Measurements from ENCODE around the gene FUT8.
"Not testable (repeated sequence)": the region's sequence is repeated elsewhere in the genome, so short reads cannot be mapped to it uniquely, and the experiment has no call there.

The FUT8 gene

DNA sequence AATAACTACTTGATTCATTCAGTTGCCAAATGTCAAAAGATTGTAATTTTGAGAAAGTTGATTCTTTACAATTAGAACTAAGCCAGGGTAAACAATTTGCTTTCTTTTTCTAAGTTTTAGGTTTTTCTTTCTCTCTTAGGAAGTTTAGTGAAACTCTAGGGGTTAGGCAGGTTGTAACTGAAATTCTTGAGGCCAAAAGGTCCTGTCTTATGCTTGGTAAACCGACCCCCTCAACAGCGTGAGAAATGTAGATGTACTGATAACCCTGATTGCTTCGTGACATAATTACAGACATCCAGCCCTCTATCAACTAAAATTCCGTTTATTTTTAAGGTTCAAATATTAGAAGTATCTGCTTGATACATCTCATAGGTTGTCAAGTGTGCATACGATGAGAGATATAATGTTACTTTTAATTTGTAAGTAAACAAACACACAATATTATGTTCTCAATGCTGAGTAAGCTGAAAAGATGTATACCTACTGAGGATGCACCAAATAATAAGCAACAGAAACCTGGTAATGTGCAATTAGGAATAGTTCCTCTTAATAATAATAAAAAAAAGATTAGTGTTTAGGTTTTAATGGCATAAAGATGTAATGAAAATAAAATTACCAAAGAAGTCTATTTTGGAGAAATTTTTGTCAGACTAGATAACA, 7.2 kb downstream of the FUT8 start:
- DNase-seq (ENCODE audit: low spot score): no peak

DNA sequence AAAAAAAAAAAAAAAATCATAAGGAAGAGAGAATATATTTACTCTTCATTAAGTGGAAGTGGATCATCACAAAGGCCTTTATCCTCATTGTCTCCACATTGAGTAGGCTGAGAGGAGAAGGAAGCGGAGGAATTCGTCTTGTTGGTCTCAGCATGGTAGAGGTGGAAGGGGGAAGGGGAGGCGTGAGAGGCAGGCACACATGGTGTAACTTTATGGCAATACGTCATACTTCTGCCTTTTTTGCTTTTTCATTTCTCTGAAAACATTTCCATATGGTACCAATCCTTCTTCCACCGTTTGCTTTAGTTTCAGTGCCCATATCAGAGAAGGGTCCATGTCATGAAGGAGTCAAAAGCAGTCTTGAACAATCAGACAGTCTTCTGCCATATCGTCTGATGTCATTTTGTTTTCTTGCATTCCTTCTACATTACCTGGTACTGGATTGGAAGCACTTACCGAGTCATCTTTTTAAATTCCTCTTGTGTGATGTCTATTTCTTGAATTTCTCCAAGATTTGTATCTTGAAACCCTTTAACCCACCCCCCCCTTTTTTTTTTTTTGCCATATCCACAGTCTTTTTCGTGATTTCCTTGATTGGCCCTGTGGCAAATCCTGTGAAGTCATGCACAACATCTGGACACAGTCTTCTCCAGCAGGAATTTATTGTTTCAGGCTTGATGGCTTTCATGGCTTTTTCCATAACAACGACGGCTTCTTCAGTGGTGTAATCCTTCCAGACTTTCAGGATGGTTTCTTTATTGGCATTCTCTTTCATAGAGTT, 8.9 kb downstream of the FUT8 start:
- peak; percentile 45 for DNase-seq (ENCODE audit: low spot score)

DNA sequence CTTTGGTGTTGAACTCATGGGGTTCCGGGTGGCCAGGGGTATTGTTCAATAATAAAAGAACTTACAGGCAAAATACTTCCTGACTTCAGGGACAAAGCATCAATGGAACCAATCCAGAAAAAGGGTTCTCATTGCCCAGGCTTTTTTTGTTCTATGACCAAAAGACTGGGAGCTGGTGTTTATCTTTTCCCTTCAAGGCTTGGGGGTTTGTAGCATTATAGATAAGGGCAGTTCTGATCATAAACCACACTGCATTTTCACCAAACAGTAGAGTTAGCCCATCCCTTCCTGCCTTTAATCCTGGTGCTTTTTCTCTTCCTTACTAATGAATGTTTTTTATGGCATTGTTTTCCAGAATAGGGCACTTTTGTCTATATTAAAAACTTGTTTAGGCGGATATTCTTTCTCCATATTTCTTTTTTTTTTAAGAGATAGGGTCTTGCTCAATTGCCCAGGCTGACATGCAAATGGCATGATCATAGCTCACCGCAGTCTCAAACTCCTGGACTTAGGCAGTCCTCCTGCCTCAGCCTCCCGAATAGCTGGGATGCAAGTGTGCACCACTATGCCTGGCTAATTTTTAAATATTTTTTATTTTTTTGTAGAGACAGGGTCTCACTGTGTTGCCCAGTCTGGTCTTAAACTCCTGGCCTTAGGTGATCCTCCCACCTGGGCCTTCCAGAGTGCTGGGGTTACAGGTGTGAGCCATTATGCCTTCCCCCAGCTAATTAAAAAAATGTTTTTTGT, 9.7 kb downstream of the FUT8 start:
- no peak for DNase-seq (ENCODE audit: low spot score)

DNA sequence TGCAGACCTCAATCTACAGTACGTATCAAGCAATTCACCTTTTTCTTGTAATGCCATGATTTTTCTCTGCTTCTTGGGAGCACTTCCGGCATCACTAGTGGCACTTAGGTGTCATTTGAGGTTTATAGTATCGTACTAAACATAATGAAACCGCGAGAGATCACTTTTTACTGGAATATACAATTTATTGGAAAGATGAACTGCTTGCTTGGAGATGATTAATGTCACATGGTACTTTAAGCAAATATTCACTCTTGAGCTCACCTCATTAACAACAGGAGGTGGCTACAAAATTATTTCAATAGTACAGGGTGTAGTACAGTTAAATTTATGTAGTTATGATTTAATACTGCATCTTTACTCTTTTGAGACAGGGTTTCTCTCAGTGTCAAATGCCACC, 11.5 kb downstream of the FUT8 start:
- no peak for DNase-seq (ENCODE audit: low spot score)

DNA sequence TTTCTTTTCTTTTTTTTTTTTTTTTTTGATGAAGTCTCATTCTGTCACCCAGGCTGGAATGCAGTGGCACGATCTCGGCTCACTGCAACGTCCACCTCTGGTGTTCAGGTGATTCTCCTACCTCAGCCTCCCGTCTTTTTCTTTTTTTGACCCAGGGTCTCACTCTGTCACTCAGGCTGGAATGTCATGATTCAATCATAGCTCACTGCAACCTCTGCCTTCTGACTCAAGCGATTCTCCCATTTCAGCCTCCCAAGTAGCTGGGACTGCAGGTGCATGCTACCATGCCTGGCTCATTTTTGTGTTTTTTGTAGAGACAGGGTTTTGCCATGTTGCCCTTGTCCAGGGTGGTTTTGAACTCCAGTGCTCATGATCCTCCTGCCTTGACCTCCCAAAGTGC, 12.0 kb downstream of the FUT8 start:
- DNase-seq (ENCODE audit: low spot score): no peak

DNA sequence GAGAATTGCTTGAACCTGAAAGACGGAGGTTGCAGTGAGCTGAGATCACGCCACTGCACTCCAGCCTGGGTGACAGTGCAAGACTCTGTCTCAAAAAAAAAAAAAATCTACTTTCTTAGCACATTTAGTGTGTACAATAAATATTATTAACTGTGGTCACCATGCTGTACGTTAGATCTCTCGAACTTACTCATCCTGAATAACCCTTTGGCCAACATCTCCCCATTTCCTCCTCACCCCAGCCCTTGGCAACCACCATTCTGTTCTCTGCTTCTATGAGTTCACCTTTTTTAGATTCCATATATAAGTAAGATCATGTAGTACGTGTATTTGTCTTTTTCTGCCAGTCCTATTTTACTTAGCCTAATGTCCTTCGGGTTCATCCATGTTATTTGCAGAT, 13.4 kb downstream of the FUT8 start:
- DNase-seq (ENCODE audit: low spot score): no peak

DNA sequence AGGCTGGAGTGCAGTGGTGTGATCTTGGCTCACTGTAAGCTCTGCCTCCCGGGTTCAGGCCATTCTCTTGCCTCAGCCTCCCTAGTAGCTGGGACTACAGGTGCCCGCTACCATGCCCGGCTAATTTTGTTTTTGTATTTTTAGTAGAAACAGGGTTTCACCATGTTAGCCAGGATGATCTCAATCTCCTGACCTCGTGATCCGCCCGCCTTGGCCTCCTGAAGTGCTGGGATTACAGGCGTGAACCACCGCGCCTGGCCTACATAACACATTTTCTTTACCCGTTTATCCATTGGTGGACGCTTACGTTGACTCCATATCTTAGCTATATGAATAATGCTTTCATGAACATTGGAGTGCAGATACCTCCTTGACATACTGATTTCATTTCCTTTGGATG, 14.4 kb downstream of the FUT8 start:
- DNase-seq (ENCODE audit: low spot score): not testable (repeated sequence)

DNA sequence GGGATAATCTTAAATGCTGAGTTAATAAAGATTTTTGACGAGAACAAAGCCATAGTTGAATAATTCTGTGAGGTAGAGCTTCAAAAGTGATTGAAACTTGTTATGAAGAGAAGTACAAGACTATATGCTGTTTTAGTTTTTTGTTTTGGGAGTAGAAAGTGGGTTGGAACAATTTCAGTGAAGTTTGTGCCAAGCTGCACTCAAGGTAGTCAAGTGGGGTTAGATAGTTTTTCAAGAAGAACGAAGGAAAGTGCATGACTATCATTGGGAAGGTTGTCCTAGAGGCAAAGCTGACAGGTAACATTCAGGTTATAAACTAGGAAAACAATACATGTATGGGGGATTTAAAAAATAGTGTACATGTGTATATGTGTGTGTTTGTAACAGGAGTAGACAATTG, 16.2 kb downstream of the FUT8 start:
- DNase-seq (ENCODE audit: low spot score): no peak

DNA sequence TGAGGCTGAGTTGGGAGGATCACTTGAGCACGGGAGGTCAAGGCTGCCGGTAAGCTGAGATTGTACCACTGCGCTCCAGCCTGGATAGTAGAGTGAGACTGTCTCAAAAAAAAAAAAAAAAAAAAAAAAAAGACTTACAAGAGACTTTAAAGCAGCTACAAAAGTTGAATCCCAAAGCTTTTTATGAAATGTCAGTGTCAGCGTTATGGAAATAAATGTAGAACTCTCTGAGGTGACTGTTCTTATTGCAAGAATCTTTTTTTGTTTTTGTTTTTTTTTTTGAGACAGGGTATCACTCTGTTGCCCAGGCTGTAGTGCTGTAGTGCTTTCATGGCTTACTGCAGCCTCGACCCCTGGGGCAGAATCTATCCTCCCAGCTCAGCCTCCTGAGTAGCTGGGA, 17.2 kb downstream of the FUT8 start:
- no peak for DNase-seq (ENCODE audit: low spot score)

DNA sequence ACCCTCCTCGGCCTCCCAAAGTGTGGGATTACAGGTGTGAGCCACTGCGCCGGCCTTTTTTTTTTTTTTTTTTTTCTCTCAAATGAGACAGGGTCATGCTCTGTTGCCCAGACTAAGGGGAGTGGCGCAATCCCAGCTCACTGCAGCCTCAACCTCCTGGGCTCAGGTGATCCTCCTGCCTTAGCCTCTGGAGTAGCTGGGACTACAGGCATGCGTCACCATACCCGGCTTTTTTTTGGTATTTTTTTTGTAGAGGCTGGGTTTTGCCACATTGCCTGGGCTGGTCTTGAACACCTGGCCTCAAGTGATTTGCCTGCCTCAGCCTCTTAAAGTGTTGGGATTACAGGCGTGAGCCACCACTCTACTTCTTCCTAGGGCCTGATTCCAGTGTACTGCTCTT, 18.7 kb downstream of the FUT8 start:
- no peak for DNase-seq (ENCODE audit: low spot score)

DNA sequence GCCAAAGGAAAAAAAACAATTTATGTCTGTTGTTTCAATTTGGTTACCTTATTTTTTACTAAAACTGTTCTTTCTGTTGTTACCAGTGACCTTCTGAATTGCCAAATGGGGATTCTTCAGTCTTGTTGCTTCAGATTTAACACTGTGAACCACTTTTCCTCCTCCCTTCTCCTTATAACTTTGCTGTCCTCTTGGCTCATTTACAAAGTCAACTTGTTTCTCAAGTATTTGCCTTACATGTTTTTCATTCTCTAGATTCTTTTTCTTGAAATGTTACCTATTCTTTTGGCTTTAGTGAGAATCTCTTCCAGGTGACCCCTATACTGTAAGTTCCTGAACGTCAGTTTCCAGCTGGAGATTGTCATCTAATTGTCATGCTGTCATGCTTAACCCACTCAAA, 19.4 kb downstream of the FUT8 start:
- no peak for DNase-seq (ENCODE audit: low spot score)

DNA sequence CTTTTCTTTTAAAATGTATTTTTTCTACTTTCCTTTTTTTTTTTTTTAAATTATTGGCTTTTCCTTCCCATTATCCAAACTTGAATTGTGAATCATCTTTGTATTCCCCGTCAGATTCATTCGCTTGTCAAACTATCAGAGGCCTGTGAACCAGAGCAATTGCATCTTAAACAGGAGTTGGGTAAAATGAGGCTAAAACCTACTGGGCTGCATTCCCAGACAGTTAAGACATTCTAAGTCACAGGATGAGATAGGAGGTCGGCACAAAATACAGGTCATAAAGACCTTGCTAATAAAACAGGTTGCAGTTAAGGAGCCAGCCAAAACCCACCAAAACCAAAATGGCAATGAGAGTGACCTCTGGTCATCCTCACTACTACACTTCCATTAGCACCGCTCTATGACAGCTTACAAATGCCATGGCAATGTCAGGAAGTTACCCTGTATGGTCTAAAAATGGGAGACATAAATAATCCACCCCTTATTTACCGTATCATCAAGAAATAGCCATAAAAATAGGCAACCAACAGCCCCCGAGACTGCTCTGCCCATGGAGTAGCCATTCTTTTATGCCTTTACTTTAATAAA, 19.9 kb downstream of the FUT8 start:
- DNase-seq (ENCODE audit: low spot score): no peak

DNA sequence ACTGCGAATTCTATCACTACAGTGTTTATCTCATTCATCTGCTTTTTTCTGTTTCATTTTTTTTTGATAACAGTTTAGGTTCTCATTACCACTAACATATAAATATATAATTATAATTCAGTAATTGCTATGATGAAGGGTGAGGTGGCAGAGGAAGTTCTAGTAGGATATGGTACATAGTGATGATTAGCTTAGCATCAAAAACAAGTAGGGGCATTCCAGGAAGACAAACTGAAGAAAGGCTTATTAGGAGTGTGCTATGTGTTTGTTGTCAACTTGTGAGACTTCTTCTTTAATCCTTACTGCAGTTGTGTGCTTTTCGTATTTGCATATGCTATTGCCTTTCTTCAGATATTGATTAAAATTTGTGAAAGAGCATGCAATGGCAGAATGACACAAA, 20.6 kb downstream of the FUT8 start:
- DNase-seq (ENCODE audit: low spot score): no peak

DNA sequence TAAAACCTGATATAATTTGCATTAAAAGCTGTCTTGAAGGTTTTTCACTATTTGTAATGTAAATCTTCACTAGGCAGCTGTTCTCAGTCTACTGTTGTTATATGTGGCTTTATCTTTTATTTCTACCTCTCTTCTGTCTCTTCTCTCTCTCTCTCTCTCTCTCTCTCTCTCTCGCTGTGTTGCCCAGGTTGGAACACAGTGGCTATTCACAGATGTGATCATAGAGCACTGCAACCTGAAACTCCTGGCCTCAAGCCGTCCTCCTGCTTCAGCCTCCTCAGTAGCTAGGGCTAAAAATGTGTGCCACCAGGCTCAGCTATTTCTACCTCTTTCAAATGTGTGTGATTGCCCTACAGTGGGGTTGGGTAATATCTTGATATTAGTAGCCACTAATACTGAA, 21.1 kb downstream of the FUT8 start:
- no peak for DNase-seq (ENCODE audit: low spot score)

DNA sequence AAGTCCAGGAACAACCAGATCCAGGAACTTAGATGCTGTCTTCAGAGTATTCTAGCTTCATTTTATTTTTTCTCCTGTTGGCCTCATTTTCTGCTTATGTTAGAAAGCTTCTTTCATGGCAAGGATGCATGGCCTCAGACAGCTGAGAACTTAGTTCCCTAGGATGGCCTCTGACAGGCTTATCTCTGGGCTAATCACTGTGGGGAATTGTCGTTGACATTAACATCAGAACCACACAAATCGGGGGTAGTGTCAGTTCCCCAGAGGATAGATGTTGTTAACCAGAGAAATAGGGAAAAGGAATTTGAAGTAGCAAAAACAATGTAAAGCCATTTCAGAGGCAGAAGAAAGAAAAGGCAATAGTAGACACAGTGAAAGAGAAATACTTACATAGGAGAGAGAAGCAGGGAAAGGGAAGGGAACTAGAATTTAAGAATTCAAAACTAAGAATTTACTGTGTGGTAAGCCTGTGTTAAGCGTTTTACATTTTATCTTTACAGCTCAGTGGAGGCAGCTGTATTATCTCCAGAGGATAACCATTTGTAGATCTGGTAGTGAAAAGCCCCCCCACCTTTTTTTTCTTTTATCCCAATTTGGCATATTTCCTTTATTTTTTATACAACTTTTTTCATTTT, 21.8 kb downstream of the FUT8 start:
- no peak for DNase-seq (ENCODE audit: low spot score)

DNA sequence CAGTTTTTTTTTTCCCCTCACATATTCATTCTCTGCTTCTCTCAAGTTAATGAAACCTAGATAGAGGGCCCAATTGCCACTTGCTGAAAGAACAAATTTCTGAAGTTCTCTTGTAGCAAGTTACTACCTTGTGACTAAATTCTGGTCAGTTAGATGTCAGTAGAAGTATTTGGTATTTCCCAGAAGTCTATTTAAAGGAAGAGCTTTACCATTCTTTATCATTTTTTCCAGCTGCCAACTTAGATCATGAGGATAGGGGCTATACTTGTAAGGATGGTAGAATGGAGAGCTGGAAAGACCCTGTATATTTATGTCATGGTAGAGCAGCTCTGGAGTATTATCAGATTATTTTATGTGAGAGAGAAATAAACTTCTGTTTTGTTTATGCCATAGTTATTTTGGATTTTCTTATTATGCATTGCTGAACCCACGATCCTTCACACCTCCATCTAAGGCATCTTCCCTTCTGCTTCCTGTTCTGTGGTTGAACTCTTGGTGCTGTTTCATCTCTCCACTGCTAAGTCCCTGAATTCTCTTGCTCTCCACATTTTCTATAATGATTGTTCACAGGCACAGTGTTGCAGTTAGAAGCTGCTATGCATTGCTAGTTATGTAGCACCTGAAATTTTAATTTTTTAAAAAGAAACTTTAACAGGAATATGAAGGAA, 25.9 kb downstream of the FUT8 start:
- DNase-seq (ENCODE audit: low spot score): no peak

DNA sequence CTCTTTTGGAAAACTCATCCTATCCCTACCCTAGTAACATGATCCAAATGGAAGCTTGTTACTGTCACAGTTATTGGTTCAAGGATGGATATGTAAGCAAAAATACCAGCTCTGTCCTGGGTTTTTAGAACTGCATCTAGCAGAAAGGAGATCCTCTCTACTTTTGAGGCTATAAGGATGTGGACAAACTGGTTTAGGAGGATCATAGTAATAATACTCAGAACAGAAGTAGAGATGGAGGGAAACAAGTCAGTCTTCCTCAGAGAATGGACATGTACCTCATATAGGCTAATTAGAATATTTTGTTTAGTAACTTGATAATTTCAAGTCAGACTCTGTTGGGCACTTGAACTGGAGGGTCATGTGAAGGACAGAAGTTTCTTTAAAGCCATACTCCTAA, 26.6 kb downstream of the FUT8 start:
- no peak for DNase-seq (ENCODE audit: low spot score)

DNA sequence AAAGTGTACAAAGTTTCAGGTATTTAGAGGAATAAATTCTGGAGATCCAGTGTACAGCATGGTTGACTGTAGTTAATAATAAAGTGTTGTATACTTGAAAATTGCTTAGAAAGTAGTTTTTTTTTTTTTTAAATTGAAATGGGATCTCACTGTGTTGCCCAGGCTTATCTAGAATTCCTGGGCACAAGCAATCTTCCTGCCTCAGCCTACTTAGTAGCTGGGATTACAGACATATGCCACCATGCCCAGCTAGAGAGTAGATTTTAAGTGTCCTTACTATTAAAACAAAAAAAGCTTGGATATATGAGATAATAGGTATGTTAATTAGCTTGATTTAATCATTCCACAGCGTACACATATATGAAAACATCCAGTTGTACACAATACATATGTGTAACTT, 27.7 kb downstream of the FUT8 start:
- no peak for DNase-seq (ENCODE audit: low spot score)

DNA sequence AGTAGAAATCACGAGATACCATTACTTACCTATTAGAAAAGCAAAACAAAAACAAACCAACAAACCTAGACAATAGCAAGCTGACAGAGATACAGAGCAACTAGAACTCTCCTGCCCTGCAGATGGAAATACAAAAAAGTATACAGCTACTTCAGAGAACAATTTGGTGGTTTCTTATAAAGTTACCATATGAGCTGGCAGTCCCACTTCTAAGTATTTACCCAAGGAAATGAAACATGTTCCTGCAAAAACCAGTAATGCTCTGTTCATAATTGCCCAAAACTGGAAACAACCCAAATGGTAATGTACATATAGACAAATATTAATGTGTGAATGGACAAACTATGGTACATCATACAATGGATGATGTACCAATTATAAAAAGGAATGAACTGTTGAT, 31.7 kb downstream of the FUT8 start:
- no peak for DNase-seq (ENCODE audit: low spot score)

DNA sequence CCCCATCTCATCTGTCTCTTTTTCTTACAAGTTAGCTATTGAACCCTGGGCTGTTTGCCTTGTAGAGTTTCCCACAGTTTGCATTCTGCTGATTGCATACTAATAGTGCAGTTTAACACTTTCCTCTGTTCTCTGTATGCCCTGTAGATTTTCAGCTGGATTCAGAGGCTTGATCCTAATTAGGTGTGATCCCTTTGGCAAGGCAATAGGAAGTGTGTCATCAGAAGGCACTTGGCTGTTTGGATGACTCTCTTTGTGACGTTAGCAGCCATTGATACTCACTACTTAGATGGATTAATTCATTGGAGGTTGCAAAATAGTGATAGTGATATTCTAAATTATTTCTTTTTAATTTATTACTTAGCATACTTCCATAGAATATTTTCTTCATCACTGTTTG, 33.6 kb downstream of the FUT8 start:
- DNase-seq (ENCODE audit: low spot score): peak; percentile 26

DNA sequence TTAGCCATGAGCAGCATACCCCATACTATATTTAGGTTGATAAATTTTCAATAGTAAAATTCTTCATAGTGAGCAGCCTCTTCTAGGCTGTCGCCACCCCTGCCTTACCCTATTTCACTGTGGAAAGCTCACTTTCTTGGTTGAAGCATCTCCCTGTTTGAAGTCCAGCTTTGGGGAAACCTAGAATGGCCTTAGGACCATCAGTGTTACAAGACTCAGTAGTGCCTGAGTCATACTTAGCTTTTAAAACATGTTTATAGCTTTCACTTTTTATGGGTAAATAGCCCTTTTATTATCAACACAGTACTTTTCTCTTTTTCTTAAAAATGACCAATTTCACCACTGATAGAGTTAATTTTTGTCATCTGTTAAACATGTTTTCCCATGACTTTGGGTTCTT, 37.1 kb downstream of the FUT8 start:
- no peak for DNase-seq (ENCODE audit: low spot score)
